ENCODE measurements around the gene SULT4A1.

Gene SULT4A1

GRCh38 chr22:43840851-43841250 lies 21.5 kb downstream of the SULT4A1 start:
- in situ Hi-C loops (cut with MboI; ENCODE audit: low pct_unique_long_range_greater_than_20kb, low sequenced_read_pairs, unreplicated experiment): no loop called here

DNA sequence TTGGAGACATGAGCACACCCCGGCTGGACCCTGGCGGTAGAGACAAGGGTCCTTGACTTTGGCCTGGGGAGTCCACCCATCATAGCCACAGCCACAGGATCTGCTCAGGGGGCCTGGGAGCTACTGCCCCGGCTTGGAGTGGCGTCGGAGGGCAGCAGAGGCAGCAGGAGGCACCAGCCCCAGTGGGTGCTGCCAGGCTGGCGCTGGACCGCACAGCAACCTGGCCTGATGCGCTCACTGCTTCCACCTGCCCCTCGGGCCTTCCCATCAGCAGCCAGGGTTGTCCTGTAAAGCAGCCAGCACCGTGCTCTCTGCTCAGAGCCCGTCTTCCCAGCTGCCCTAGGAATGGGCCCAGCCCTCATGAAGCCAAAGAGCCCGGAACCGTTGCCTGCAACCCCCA lies 21.9 kb downstream of the SULT4A1 start:
- TF ChIP-seq, protein P1, sequence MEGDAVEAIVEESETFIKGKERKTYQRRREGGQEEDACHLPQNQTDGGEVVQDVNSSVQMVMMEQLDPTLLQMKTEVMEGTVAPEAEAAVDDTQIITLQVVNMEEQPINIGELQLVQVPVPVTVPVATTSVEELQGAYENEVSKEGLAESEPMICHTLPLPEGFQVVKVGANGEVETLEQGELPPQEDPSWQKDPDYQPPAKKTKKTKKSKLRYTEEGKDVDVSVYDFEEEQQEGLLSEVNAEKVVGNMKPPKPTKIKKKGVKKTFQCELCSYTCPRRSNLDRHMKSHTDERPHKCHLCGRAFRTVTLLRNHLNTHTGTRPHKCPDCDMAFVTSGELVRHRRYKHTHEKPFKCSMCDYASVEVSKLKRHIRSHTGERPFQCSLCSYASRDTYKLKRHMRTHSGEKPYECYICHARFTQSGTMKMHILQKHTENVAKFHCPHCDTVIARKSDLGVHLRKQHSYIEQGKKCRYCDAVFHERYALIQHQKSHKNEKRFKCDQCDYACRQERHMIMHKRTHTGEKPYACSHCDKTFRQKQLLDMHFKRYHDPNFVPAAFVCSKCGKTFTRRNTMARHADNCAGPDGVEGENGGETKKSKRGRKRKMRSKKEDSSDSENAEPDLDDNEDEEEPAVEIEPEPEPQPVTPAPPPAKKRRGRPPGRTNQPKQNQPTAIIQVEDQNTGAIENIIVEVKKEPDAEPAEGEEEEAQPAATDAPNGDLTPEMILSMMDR (IDR thresholded peaks at IDR 0.05; ENCODE audit: extremely low read depth, insufficient read depth, missing control alignments): no peak
- DNase-seq (ENCODE audit: low spot score): no peak
- in situ Hi-C loops (cut with MboI; ENCODE audit: low pct_unique_long_range_greater_than_20kb, low sequenced_read_pairs, unreplicated experiment): no loop called here

More at GRCh38 chr22:43840851-43841250, 21.5 kb downstream of the SULT4A1 start:
- TF ChIP-seq, protein P1 (IDR thresholded peaks at IDR 0.05; ENCODE audit: extremely low read depth, insufficient read depth, missing control alignments): no peak
- DNase-seq (ENCODE audit: low spot score): no peak

DNA sequence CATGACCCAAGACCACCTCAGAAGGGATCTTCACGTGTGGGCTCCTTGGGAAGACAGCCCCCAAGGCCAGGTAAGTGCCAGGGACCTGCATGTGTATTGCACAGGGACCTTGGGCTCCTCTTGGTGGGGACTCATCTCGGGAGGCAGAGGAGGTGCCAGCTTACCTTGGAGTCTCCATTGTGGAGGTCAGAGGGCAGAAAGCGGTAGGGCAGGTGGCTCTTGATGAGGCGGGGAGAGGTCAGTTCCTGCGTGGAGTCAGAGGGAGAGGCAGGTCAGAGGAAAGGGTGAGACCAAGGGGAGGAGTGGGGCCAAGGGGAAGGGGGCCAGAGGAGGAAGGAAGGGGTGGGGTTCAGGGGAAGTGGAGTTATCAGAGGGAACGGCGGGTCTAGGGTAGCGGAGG lies 22.5 kb downstream of the SULT4A1 start:
- no peak for DNase-seq (ENCODE audit: low spot score)
- in situ Hi-C loops (cut with MboI; ENCODE audit: low pct_unique_long_range_greater_than_20kb, low sequenced_read_pairs, unreplicated experiment): no loop called here
- TF ChIP-seq, protein P1 (IDR thresholded peaks at IDR 0.05; ENCODE audit: extremely low read depth, insufficient read depth, missing control alignments): no peak

DNA sequence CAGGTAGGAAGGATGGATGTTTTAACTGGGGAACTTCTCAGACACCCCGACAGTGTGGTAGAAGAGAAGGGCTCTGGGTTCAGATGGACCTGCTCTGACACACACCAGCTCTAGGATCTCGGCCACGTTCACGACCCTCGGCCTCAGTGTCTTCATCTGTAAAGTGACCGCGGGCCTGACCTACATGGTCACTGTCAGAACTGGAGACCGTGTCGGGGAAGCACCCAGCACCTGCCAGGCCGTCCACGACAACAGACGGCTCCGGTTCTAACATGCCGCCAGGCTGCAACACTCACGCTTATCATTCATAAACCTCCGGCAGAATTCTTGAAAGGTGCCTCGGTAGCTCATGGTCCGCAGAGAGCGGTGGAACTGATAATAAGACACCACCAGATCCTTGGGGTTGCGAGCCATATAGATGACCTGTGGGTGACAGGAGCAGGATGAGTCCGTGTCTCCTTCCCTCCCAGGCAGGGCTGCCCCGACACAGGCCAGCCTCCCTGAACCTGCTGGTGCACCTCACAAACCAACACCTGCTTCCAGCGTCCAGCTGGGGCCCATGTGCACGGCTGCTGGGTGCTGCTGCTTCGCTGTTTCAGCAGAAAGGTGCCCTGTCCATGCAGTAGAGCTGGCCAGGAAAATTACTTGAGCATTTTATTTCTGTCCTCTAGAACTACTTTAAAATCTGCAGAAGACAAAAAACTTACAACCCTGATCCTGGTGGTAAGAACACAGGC lies 23.6 kb downstream of the SULT4A1 start:
- TF ChIP-seq, protein P1 (IDR thresholded peaks at IDR 0.05; ENCODE audit: extremely low read depth, insufficient read depth, missing control alignments): no peak
- in situ Hi-C loops (cut with MboI; ENCODE audit: low pct_unique_long_range_greater_than_20kb, low sequenced_read_pairs, unreplicated experiment): no loop called here
- no peak for DNase-seq (ENCODE audit: low spot score)

DNA sequence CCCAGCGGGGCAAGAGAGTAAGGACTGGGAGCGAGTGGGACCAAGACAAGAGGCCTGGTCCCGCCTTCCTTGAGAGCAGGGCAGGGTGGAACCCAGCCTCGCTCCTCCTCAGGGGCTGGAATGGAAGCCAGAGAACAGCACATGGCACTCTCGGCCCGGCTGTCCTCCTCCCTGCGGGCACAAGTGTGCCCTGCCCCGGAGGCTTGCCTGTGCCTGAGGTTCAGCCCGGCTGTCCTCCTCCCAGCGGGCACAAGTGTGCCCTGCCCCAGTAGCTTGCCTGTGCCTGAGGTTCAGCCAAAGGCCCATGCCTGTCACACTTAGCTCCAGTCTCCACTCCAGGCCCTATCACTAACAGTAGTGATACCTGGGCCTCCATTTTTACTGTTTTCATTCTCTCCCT lies 24.2 kb downstream of the SULT4A1 start:
- no peak for DNase-seq (ENCODE audit: low spot score)
- in situ Hi-C loops (cut with MboI; ENCODE audit: low pct_unique_long_range_greater_than_20kb, low sequenced_read_pairs, unreplicated experiment): no loop called here
- TF ChIP-seq, protein P1 (IDR thresholded peaks at IDR 0.05; ENCODE audit: extremely low read depth, insufficient read depth, missing control alignments): no peak

GRCh38 chr22:43837666-43838065 lies 24.6 kb downstream of the SULT4A1 start:
- TF ChIP-seq, protein P1 (IDR thresholded peaks at IDR 0.05; ENCODE audit: extremely low read depth, insufficient read depth, missing control alignments): no peak
- in situ Hi-C loops (cut with MboI; ENCODE audit: low pct_unique_long_range_greater_than_20kb, low sequenced_read_pairs, unreplicated experiment): no loop called here

More at GRCh38 chr22:43837666-43838065, 24.6 kb downstream of the SULT4A1 start:
- no peak for DNase-seq (ENCODE audit: low spot score)

Data from GM13977 (cell line).